Hepatic stellate cell (primary cell): Measurements from ENCODE around the gene CHIA.

Experiments used
- DNase-seq: peaks from one replicate; pipeline ENCODE4 v3.0.0; 2011; ENCODE audit warnings: low spot score

Gene CHIA

DNA sequence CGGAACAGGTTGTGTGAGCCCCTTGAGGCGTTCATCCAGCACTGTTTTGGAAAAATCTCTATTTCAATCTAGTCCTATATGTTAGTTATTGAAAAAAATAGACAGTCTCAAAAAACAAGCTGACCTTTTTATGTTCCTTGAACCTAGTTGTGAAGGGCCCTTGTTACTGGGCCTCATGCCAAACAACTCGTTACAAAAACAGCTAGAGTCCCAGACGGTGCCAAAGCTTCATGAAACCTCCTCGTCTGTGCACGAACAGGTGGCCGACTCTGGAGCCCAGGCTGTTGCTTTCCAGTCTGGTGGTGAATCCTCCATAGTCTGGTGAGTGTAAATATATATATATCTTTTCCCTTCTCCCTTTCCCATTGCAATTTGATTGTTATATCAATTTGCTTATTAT lies at the start of gene CHIA:
Gene CHIA, plus strand, starts transcription at position 222 of the 400 bp plus-strand sequence. CDS start 19,617 bp downstream, outside the sequence.
- DNase-seq, result no peak

DNA sequence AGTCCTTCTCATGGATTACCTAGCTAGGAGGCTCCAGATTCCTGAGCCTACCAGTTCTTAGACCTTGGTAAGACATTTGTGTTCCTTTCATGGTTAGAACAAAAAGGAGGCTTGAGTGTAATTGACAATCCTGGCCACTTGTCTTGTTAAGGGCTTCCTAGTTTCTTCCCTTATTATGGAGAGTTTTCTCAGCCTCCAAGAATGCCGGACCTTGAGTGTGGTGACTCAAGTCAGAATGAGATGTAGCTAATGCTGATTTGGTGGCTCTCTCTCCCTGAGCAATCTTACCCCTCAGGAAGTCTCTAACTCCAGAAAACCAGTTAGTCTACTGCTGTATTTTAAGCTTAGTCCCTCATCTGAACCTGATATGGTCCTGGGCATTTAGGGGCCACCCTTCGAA lies 48.9 kb upstream of the CHIA start:
- no peak for DNase-seq

DNA sequence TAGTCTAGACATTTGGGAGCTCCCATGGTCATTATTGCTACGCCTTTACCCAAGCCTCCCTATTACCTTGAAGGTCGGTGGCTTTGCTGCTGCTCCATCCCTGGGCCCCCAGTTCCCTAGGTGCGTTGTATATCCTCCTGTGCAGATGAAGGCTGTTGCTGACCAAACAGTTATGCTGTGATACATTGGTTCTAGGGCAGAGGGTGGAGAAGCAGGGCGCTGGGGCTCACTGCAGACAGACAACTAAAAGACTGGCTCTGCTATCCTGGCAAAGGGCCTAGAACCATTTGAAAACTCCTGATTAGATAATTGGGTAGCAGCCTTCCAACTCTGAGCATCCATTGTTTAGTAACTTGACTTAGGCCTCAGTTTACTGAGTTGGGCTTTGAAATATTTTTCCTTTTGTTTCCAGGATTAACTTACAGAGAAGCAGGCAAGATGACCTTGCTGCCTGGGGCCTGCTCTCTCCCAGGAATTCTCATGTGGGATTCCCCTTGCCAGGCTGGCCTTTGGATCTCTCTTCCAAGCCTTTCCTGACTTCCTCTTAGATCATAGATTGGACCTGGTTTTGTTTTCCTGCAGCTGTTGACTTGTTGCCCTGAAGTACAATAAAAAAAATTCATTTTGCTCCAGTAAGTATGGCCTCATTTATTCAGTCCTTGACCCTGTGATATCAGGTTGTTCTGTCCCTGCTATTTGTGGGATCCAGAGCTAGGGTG lies 47.7 kb upstream of the CHIA start:
- no peak for DNase-seq

GRCh38 chr1:111247125-111247838 lies 43.4 kb upstream of the CHIA start:
- no peak for DNase-seq

GRCh38 chr1:111249960-111250359 lies 40.7 kb upstream of the CHIA start:
- no peak for DNase-seq

DNA sequence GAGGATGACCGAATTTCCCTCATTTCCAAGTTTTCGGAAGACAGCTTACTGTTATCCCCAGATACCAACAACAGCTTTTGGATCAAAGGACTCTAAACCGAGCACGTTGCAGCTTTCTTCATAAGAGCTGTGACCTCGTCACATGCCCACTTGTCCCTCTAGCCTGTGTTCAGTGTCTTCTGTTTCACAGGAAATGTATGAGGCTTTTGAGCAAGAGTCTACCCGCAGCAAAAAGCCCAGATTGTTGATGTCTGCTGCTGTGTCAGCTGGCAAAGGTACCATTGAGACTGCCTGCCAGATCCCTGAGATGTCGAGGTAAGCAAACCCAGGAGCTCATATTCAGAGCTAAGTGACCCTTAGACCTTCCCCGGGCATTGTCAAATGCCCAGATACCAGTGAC lies 39.1 kb upstream of the CHIA start:
- no peak for DNase-seq

DNA sequence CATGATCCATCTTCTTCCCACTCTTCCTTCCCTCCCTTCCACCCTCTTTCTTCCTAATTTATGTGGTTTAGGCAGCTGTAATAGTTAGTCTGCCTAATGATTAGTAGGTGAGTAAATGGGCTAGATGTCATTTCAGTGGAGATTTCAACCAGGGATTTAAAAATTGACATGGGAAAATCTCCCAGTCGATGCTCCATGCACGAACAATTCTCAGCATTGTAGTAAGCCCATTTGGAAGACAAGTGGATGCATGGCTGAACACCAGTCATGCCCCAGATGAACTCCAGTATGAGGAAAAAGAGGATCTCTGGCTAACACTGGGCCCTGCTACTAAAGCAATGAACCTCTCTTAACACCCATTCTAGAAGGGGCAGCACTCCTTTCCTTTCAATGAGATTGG lies 37.9 kb upstream of the CHIA start:
- DNase-seq, result no peak

- DNase-seq, result no peak
Observed at GRCh38 chr1:111253876-111254275, 36.8 kb upstream of the CHIA start.

DNA sequence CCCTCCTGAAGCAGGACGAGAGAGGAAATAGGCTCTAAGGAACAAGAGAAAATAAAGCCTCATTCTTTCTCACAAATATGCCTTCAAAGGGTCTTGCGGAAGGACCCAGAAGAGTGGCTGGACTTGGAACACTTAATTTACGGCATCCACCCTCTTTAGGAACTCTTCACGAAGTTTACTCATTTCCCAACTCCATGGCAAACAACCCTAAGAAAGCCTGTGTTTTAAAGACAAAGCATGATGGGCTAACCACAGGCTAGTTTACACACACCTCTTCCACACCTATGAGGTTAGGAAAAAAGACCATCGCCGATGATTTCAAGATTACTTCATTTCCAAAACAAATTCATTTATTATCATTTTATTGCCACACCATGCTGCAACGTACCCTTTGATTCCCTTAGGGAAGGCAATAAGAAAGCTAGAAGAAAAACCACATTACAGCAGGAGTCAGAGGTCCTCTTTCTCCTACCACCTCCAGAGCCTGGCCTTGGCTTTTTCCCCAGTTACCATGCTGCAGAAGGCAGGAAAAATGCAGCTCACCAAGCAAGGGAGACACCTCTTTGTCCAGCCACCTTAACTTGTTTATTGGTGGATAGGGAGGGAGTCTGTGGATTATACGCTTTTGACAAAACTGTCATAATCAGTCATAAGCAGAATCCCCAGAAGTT lies 33.5 kb upstream of the CHIA start:
- no peak for DNase-seq

DNA sequence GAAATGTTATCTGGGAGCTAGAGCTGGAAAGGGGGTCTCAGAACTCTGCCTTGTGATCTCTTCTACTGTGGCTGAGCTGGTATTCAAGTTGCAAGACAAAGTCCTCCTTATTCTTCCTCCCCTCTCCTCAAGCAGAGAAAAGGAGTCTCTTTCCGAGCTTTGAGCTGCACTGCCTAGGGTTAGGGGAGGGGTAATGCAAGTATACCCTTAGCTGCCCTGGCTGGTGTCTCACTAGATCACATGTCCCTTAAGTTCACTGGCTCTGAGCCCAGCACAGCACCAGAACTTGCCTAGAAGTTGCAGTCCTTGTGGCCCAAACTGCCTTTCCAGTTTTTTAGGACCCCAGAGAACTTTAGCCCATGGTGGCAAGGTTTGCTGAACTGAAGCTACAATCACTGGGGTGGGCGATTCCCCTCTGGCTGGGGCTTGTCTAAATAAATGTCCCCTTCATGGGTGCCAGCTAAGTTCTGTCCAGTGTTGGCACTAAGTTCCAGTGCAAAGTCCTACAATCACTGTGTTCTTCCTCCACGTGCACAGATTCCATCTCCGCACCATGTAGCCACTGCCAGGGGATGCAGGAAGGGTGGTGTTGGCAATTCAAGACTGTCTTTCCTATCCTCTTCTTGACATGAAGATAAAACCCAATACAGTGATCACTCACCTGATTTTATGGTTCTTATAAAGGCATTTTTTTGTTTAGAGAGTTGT lies 22.7 kb upstream of the CHIA start:
- DNase-seq, result no peak

- DNase-seq, result no peak
Observed at GRCh38 chr1:111269825-111270406, 20.7 kb upstream of the CHIA start.

DNA sequence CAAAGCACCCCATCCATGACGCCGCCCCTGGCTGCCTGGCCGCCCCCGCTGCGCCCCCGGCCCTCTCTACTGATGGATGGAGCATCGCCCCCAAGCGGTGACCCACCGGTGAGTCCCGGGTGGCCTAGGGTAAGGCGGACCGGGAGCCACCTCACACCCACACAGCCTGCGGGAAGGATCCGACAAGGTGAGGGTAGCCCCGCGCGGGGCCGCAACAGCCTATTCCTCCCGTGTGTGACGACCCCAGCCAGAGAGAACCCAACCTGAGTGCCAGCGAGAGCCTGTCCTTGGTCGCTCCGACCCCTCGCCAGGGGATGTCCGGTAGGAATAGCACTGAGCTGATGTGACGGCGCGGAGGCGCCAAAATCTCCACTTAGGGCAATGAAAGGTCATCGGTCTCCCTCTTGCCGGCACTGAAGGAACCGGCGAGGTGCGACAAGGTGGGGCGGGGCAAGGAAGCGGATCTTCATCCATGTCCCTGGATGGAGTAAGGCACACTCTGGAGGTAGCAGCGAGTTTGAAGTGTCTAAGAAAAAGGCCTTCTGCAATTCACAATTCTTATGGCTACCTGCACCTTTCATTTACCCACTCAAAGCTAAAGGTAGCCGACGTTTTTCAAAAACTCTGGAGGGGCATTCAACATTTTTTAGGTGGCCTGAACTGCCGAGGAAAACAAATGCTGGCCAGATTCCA lies 19.7 kb upstream of the CHIA start:
- no peak for DNase-seq

DNA sequence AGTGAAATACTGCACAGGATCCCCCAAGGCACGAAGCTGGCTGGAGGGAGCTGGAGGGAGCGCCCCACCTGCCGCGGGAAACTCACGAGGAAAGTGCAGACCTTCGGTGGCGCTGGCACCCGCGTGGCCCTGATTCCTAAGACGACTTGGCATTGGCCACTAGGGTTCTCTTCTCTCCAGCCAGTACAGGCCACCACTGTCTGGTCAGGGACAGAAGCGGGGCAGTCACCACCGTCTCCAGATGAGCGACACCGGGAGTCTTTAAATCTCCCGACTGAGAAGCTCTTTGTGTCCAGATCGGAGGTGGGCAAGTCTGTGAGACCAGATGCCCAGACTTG lies 19.2 kb upstream of the CHIA start:
- no peak for DNase-seq

DNA sequence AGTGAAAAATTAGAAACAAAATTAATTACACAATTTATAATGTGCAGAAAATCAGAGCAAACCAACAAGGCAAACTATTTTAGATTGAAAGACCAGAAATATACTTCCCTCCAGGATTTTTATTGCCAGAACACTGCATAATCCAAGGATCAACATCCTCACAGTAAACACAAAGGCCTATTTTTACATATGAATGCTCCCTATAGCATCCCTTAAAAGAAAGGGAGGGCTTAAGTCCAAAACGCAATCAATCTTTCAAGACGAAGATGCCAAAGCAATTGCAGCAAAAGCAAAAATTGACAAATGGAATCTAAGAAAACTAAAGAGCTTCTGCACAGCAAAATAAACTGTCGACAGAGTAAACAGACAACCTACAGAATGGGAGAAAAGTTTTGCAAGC lies 18.6 kb upstream of the CHIA start:
- no peak for DNase-seq

- no peak for DNase-seq
Observed at GRCh38 chr1:111274653-111275052, 16.0 kb upstream of the CHIA start.

- DNase-seq, result no peak
Observed at GRCh38 chr1:111275079-111275478, 15.6 kb upstream of the CHIA start.

- DNase-seq, result no peak
Observed at GRCh38 chr1:111275780-111276433, 14.7 kb upstream of the CHIA start.

- no peak for DNase-seq
Observed at GRCh38 chr1:111279144-111279543, 11.5 kb upstream of the CHIA start.

DNA sequence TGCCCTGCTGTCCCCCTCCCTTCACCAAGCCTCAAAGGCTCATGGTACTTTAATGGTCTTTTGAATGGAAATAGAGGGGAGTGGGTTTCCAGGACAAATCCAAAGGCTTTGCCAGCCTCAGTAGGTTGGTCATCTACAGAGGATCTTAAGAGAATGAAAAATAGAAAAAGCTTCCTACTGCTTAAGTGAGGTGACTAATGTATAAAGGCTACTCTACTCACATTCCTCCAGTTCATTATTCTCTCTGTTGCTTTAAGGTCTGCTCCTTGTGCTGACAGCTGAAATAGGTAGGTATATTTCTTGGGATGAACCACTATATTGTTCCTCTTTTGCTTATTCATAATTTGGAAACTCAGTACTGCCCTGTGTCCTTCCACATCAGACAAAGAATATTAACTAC lies 10.4 kb upstream of the CHIA start:
- no peak for DNase-seq

DNA sequence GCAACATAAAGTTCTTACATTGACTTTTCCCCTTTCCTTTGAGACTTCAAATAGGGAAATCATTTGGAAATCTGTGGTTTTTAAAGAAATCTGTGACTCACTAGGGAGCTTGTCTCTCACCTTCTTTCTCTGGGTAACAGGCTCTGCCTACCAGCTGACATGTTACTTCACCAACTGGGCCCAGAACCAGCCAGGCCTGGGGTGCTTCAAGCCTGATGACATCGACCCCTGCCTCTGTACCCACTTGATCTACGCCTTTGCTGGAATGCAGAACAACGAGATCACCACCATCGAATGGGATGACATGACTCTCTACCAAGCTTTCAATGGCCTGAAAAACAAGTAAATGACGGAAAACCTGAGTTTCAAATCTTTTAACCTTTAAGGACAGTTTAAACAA lies 9.2 kb upstream of the CHIA start:
- no peak for DNase-seq

GRCh38 chr1:111283838-111284237 lies 6.8 kb upstream of the CHIA start:
- DNase-seq, result no peak
